RWPE2 (cell line): ENCODE data around the gene MMP14.
"Not testable (repeated sequence)": the region's sequence is repeated elsewhere in the genome, so short reads cannot be mapped to it uniquely, and the experiment has no call there.

Source experiments
- ATAC-seq: fragments of 200-7000 bp; cut with Tn5 transposase; 3 replicates; pipeline ENCODE4 v1.9.1; 2021; ENCODE audit warnings: low read depth
- DNase-seq: peaks from one replicate; pipeline ENCODE4 v3.0.0-alpha.2; 2020; ENCODE audit warnings: low spot score
- H3K27ac ChIP-seq: fragments of 450-650 bp; 2 replicates; pipeline ENCODE4 v1.5.1; 2017; ENCODE audit warnings: mild to moderate bottlenecking; ENCODE audit not compliant: poor library complexity, severe bottlenecking
- H3K27me3 ChIP-seq: fragments of 250-450 bp; sonication (Bioruptor Pico); 2 replicates; pipeline ENCODE4 v1.5.1; 2021; ENCODE audit warnings: mild to moderate bottlenecking, moderate library complexity; ENCODE audit not compliant: insufficient read depth, poor library complexity, severe bottlenecking
- H3K36me3 ChIP-seq: fragments of 250-450 bp; sonication (Bioruptor Pico); 2 replicates; pipeline ENCODE4 v1.5.1; 2020; ENCODE audit warnings: low read depth, mild to moderate bottlenecking, moderate library complexity
- H3K4me1 ChIP-seq: fragments of 250-450 bp; sonication (Bioruptor Pico); 2 replicates; pipeline ENCODE4 v1.5.1; 2021; ENCODE audit warnings: mild to moderate bottlenecking, moderate library complexity; ENCODE audit not compliant: insufficient read depth, poor library complexity, severe bottlenecking
- H3K4me3 ChIP-seq: fragments of 250-450 bp; sonication (Bioruptor Pico); 2 replicates; pipeline ENCODE4 v1.5.1; 2021; ENCODE audit warnings: mild to moderate bottlenecking, moderate library complexity; ENCODE audit not compliant: severe bottlenecking
- H3K9me3 ChIP-seq: fragments of 250-450 bp; sonication (Bioruptor Pico); 2 replicates; pipeline ENCODE4 v1.5.1; 2021; ENCODE audit warnings: mild to moderate bottlenecking, moderate library complexity; ENCODE audit not compliant: severe bottlenecking
- CTCF ChIP-seq: fragments of 450-650 bp; IDR thresholded peaks from one replicate; pipeline ENCODE4 v1.5.1; 2017; ENCODE audit warnings: mild to moderate bottlenecking, moderate library complexity; ENCODE audit not compliant: poor library complexity, severe bottlenecking

Gene MMP14

GRCh38 chr14:22836301-22837113 is at the start of gene MMP14:
Gene MMP14 (plus strand): TSS chr14:22836585. CDS start chr14:22836818, 233 bp downstream.
- peak within 1 kb of the TSS; percentile 93 for H3K4me3 ChIP-seq
- no peaks in the 10 kb centered on the region for H3K27me3 ChIP-seq
- ATAC-seq (peak; percentile 44), DNase-seq (peak; percentile 80)
- peak; percentile 64 for TF ChIP-seq CTCF
- peak within 1 kb of the TSS; percentile 98 for H3K27ac ChIP-seq
- H3K9me3 ChIP-seq, result no peaks in the 10 kb centered on the region
- peaks cover 23% of the 10 kb centered on the region for H3K4me1 ChIP-seq
- peaks cover 77% of the 10 kb centered on the region for H3K36me3 ChIP-seq

- DNase-seq, result no peak
- ATAC-seq, result no peak
- Histone ChIP-seq H3K36me3 (no peaks in the 10 kb centered on the region), H3K4me1 (peaks cover 18% of the 10 kb centered on the region), H3K9me3 (no peaks in the 10 kb centered on the region), H3K27me3 (no peaks in the 10 kb centered on the region), H3K4me3 (no peak overlapping the region), H3K27ac (no peak overlapping the region)
- no peak for TF ChIP-seq CTCF
Observed at GRCh38 chr14:22786685-22787084, 49.7 kb upstream of the MMP14 start.

- Histone ChIP-seq H3K4me3 (no peak overlapping the region), H3K27ac (peak overlapping the region; percentile 54), H3K27me3 (no peaks in the 10 kb centered on the region), H3K4me1 (peaks cover 18% of the 10 kb centered on the region), H3K9me3 (no peaks in the 10 kb centered on the region), H3K36me3 (no peaks in the 10 kb centered on the region)
- DNase-seq, result no peak
- peak; percentile 59 for ATAC-seq
- no peak for TF ChIP-seq CTCF
Observed at GRCh38 chr14:22791301-22791700, 45.1 kb upstream of the MMP14 start.

- H3K27me3 ChIP-seq, result no peaks in the 10 kb centered on the region
- H3K9me3 ChIP-seq, result no peaks in the 10 kb centered on the region
- ATAC-seq (no peak), DNase-seq (no peak)
- no peak overlapping the region for H3K4me3 ChIP-seq
- H3K27ac ChIP-seq, result no peak overlapping the region
- H3K4me1 ChIP-seq, result peaks cover 18% of the 10 kb centered on the region
- no peaks in the 10 kb centered on the region for H3K36me3 ChIP-seq
- no peak for TF ChIP-seq CTCF
Observed at GRCh38 chr14:22792158-22792557, 44.2 kb upstream of the MMP14 start.

- peaks cover 18% of the 10 kb centered on the region for H3K4me1 ChIP-seq
- DNase-seq, H3K27me3 ChIP-seq, ATAC-seq, H3K9me3 ChIP-seq, H3K36me3 ChIP-seq, H3K4me3 ChIP-seq, H3K27ac ChIP-seq: not testable (repeated sequence)
Observed at GRCh38 chr14:22793550-22793949, 42.8 kb upstream of the MMP14 start.
